HEK293 (cell line): ENCODE results near the gene ANO1.

Source experiments
- CTCF ChIA-PET: fragments of 350-600 bp; formaldehyde crosslinking; extraction: SDS; loops from one replicate; lab custom pipeline; 2021; ENCODE audit warnings: antibody characterized with exemption; lab: Yijun Ruan, JAX
- POLR2A ChIA-PET: fragments of 300-600 bp; formaldehyde crosslinking; extraction: SDS; loops from one replicate; lab custom pipeline; 2020; ENCODE audit warnings: antibody characterized with exemption, inconsistent platforms; lab: Yijun Ruan, JAX
- H3K27ac ChIP-seq: fragments of 200-500 bp; sonication (Bioruptor generic); 2 replicates; pipeline ENCODE4 v1.5.1; 2014; ENCODE audit warnings: low read depth, low read length, control low read depth, inconsistent platforms; ENCODE audit errors: extremely low read depth
- H3K36me3 ChIP-seq, 2 experiments: fragments of 200-500 bp in 1 of 2; sonication (Bioruptor generic) in 1 of 2; 1 replicate in 1 of 2; 2 replicates in 1 of 2; pipeline ENCODE4 v1.5.1; 2014 to 2017; ENCODE audit warnings: inconsistent platforms in 2 of 2, low read length in 2 of 2; ENCODE audit not compliant: control insufficient read depth in 2 of 2, insufficient read depth in 1 of 2
- H3K4me1 ChIP-seq: fragments of 200-500 bp; sonication (Bioruptor generic); 2 replicates; pipeline ENCODE4 v1.5.1; 2014; ENCODE audit warnings: mild to moderate bottlenecking, low read length, inconsistent platforms; ENCODE audit not compliant: control insufficient read depth, insufficient read depth
- H3K4me3 ChIP-seq: 2 replicates; pipeline ENCODE4 v1.5.1; 2011; ENCODE audit warnings: low read depth, mild to moderate bottlenecking, control low read depth, low read length, moderate library complexity
- H3K9me3 ChIP-seq: fragments of 200-500 bp; sonication (Bioruptor generic); 2 replicates; pipeline ENCODE4 v1.5.1; 2014; ENCODE audit warnings: low read depth, low read length, inconsistent platforms; ENCODE audit not compliant: control insufficient read depth, insufficient read depth
- BCL11A ChIP-seq: fragments of 450-650 bp; formaldehyde crosslinking; IDR thresholded peaks from 2 replicates; pipeline ENCODE4 v1.5.1; 2016; ENCODE audit warnings: low read depth, missing biosample characterization, missing genetic modification characterization
- BCL11B ChIP-seq: fragments of 450-650 bp; formaldehyde crosslinking; IDR thresholded peaks from 2 replicates; pipeline ENCODE4 v1.5.1; 2016; ENCODE audit warnings: low read depth, missing biosample characterization, missing genetic modification characterization
- GLIS1 ChIP-seq: fragments of 450-650 bp; formaldehyde crosslinking; IDR thresholded peaks from 2 replicates; pipeline ENCODE4 v1.5.1; 2016; ENCODE audit warnings: missing biosample characterization, missing genetic modification characterization
- INSM2 ChIP-seq: fragments of 450-650 bp; formaldehyde crosslinking; IDR thresholded peaks from 2 replicates; pipeline ENCODE4 v1.5.1; 2016; ENCODE audit warnings: missing biosample characterization, missing genetic modification characterization
- KLF9 ChIP-seq: fragments of 450-650 bp; formaldehyde crosslinking; IDR thresholded peaks from 2 replicates; pipeline ENCODE4 v1.5.1; 2016; ENCODE audit warnings: missing biosample characterization, missing genetic modification characterization, low read depth
- SP7 ChIP-seq: fragments of 450-650 bp; formaldehyde crosslinking; IDR thresholded peaks from 2 replicates; pipeline ENCODE4 v1.5.1; 2016; ENCODE audit warnings: missing biosample characterization, missing genetic modification characterization
- ZBTB49 ChIP-seq: fragments of 450-650 bp; formaldehyde crosslinking; IDR thresholded peaks from 2 replicates; pipeline ENCODE4 v1.5.1; 2016; ENCODE audit warnings: missing biosample characterization, missing genetic modification characterization, low read depth
- ZFP41 ChIP-seq: fragments of 450-650 bp; formaldehyde crosslinking; IDR thresholded peaks from 2 replicates; pipeline ENCODE4 v1.5.1; 2016; ENCODE audit warnings: missing biosample characterization, missing genetic modification characterization, borderline replicate concordance
- ZNF211 ChIP-seq: fragments of 450-650 bp; formaldehyde crosslinking; IDR thresholded peaks from 2 replicates; pipeline ENCODE4 v1.5.1; 2016; ENCODE audit warnings: low read depth, missing biosample characterization, missing genetic modification characterization
- ZNF221 ChIP-seq: fragments of 450-650 bp; formaldehyde crosslinking; IDR thresholded peaks from 2 replicates; pipeline ENCODE4 v1.5.1; 2017; ENCODE audit warnings: missing biosample characterization, missing genetic modification characterization, borderline replicate concordance
- ZNF26 ChIP-seq: fragments of 450-650 bp; formaldehyde crosslinking; IDR thresholded peaks from 2 replicates; pipeline ENCODE4 v1.5.1; 2016; ENCODE audit warnings: missing biosample characterization, missing genetic modification characterization
- ZNF354C ChIP-seq: fragments of 450-650 bp; formaldehyde crosslinking; IDR thresholded peaks from 2 replicates; pipeline ENCODE4 v1.5.1; 2016; ENCODE audit warnings: missing biosample characterization, missing genetic modification characterization, low read depth, borderline replicate concordance
- ZNF433 ChIP-seq: fragments of 450-650 bp; formaldehyde crosslinking; IDR thresholded peaks from 2 replicates; pipeline ENCODE4 v1.5.1; 2016; ENCODE audit warnings: missing biosample characterization, missing genetic modification characterization, low read depth
- ZNF548 ChIP-seq: fragments of 450-650 bp; formaldehyde crosslinking; IDR thresholded peaks from 2 replicates; pipeline ENCODE4 v1.5.1; 2016; ENCODE audit warnings: missing biosample characterization, missing genetic modification characterization
- ZNF558 ChIP-seq: fragments of 450-650 bp; formaldehyde crosslinking; IDR thresholded peaks from 2 replicates; pipeline ENCODE4 v1.5.1; 2016; ENCODE audit warnings: missing biosample characterization, missing genetic modification characterization
- ZNF621 ChIP-seq: fragments of 450-650 bp; formaldehyde crosslinking; IDR thresholded peaks from 2 replicates; pipeline ENCODE4 v1.5.1; 2017; ENCODE audit warnings: missing biosample characterization, missing genetic modification characterization
- ZNF645 ChIP-seq: fragments of 450-650 bp; formaldehyde crosslinking; IDR thresholded peaks from 2 replicates; pipeline ENCODE4; 2016; ENCODE audit warnings: missing biosample characterization, missing genetic modification characterization
- ZNF76 ChIP-seq: fragments of 450-650 bp; formaldehyde crosslinking; IDR thresholded peaks from 2 replicates; pipeline ENCODE4; 2016; ENCODE audit warnings: low read depth, missing biosample characterization, missing genetic modification characterization, borderline replicate concordance
- ZNF777 ChIP-seq: fragments of 450-650 bp; formaldehyde crosslinking; IDR thresholded peaks from 2 replicates; pipeline ENCODE4 v1.5.1; 2017; ENCODE audit warnings: missing biosample characterization, missing genetic modification characterization, borderline replicate concordance
- ZNF791 ChIP-seq: fragments of 450-650 bp; formaldehyde crosslinking; IDR thresholded peaks from 2 replicates; pipeline ENCODE4 v1.5.1; 2016; ENCODE audit warnings: missing biosample characterization, missing genetic modification characterization
- ZSCAN16 ChIP-seq: fragments of 450-650 bp; formaldehyde crosslinking; IDR thresholded peaks from 2 replicates; pipeline ENCODE4 v1.5.1; 2016; ENCODE audit warnings: missing biosample characterization, missing genetic modification characterization
- TF ChIP-seq, protein P1 (sequence below): fragments of 450-650 bp; formaldehyde crosslinking; IDR thresholded peaks from 2 replicates; pipeline ENCODE4 v1.5.1; 2016; ENCODE audit warnings: missing biosample characterization, missing genetic modification characterization
- TF ChIP-seq, protein P2 (sequence below): fragments of 450-650 bp; formaldehyde crosslinking; IDR thresholded peaks from 2 replicates; pipeline ENCODE4 v1.5.1; 2016; ENCODE audit warnings: missing biosample characterization, missing genetic modification characterization

Gene ANO1

GRCh38 chr11:70133771-70134335 is 55.7 kb downstream of the ANO1 start:
- CTCF ChIA-PET: interaction anchor here (0.5 kb wide), 1 partner anchor 38 kb away, joined by 3 read pairs; no protein-coding TSS in a partner anchor
- H3K27ac ChIP-seq: no peak overlapping the region

DNA sequence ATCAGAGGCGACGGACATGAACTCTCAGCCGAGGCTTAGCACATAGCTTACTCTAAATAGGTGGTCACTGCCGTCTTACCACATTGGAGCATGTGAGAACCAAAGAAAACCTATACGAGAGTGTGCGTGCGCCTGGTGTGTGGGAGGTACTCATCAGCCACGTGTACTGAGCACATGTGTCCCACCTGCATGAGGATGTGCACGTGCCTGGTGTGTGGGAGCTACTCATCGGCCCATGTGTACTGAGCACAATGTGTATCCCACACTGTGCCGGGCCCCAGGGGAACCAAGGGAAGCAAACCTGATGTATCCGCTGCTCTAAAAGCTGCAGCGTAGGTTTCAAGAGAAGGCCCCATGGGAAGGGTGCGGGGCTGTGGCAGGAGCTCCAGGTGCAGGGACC is 56.4 kb downstream of the ANO1 start:
- H3K27ac ChIP-seq: no peak overlapping the region
- H3K36me3 ChIP-seq: no peaks in the 10 kb centered on the region
- ChIA-PET POLR2A (no interaction called here), CTCF (no interaction called here)
- no peaks in the 10 kb centered on the region for H3K4me1 ChIP-seq
- TF ChIP-seq INSM2 (tag by site-specific recombination): no peak
- no peak for TF ChIP-seq BCL11B (tag by site-specific recombination)
- TF ChIP-seq ZNF26: no peak
- no peak for TF ChIP-seq ZBTB49 (tag by site-specific recombination)
- TF ChIP-seq ZNF548: no peak
- no peak for TF ChIP-seq ZNF558
- TF ChIP-seq, protein P1, sequence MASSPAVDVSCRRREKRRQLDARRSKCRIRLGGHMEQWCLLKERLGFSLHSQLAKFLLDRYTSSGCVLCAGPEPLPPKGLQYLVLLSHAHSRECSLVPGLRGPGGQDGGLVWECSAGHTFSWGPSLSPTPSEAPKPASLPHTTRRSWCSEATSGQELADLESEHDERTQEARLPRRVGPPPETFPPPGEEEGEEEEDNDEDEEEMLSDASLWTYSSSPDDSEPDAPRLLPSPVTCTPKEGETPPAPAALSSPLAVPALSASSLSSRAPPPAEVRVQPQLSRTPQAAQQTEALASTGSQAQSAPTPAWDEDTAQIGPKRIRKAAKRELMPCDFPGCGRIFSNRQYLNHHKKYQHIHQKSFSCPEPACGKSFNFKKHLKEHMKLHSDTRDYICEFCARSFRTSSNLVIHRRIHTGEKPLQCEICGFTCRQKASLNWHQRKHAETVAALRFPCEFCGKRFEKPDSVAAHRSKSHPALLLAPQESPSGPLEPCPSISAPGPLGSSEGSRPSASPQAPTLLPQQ (tag by site-specific recombination): no peak
- no peak for TF ChIP-seq ZNF76 (tag by site-specific recombination)
- no peak for TF ChIP-seq ZSCAN16 (tag by site-specific recombination)
- H3K9me3 ChIP-seq: no peaks in the 10 kb centered on the region
- no peak overlapping the region for H3K4me3 ChIP-seq

More at GRCh38 chr11:70133771-70134335, 55.7 kb downstream of the ANO1 start:
- Histone ChIP-seq H3K36me3 (no peaks in the 10 kb centered on the region), H3K9me3 (no peaks in the 10 kb centered on the region), H3K4me3 (no peak overlapping the region), H3K4me1 (no peaks in the 10 kb centered on the region)
- POLR2A ChIA-PET: no interaction called here
- TF ChIP-seq BCL11B (tag by site-specific recombination) (no peak), KLF9 (tag by site-specific recombination) (no peak), BCL11A (tag by site-specific recombination) (no peak), SP7 (no peak), ZNF211 (tag by site-specific recombination) (no peak), ZNF777 (tag by site-specific recombination) (no peak), ZNF433 (tag by site-specific recombination) (no peak), ZNF791 (tag by site-specific recombination) (no peak), ZNF221 (tag by site-specific recombination) (no peak), ZNF354C (tag by site-specific recombination) (no peak), GLIS1 (no peak), ZNF645 (tag by site-specific recombination) (no peak), ZNF621 (no peak), ZFP41 (tag by site-specific recombination) (no peak)
- TF ChIP-seq, protein P2, sequence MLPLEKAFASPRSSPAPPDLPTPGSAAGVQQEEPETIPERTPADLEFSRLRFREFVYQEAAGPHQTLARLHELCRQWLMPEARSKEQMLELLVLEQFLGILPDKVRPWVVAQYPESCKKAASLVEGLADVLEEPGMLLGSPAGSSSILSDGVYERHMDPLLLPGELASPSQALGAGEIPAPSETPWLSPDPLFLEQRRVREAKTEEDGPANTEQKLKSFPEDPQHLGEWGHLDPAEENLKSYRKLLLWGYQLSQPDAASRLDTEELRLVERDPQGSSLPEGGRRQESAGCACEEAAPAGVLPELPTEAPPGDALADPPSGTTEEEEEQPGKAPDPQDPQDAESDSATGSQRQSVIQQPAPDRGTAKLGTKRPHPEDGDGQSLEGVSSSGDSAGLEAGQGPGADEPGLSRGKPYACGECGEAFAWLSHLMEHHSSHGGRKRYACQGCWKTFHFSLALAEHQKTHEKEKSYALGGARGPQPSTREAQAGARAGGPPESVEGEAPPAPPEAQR: no peak
- TF ChIP-seq, protein P1 (tag by site-specific recombination): no peak
